GM13976 (cell line): ENCODE data around the gene TOP2B.

Source experiments
- DNase-seq: peaks from one replicate; pipeline ENCODE4 v3.0.0; 2012; ENCODE audit warnings: low spot score
- in situ Hi-C: fragments of 300-500 bp; cut with MboI; formaldehyde crosslinking; loops from one replicate; pipeline ENCODE4 v1.12.0; 2022; ENCODE audit warnings: low sequenced_read_pairs, mixed read lengths, inconsistent platforms; ENCODE audit not compliant: unreplicated experiment
- TF ChIP-seq, protein P1 (sequence below): IDR thresholded peaks from 2 replicates; pipeline ENCODE4 v1.5.1; 2012; ENCODE audit warnings: borderline replicate concordance, mild to moderate bottlenecking; ENCODE audit not compliant: insufficient read depth; ENCODE audit errors: extremely low read depth, missing control alignments, control extremely low read depth

Gene TOP2B

DNA sequence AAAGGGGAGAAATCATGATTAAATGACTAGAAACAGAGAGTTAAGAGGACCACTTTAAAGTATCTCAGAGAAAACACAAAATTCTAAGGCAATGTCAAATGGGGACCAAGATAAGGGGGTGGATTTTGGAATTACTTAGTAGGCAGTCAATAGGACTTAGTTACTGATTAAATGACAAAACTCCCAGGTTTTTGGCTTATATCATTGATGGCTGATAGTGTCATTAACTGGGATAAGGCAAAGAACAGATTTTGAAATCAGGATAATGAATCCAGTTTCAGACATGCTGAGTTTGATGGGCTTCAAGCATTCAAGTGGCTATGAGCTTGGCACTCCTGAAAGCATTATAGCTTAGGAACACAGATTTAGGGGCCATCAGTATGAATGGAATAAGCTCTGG, 53.9 kb downstream of the TOP2B start:
- no peak for DNase-seq
- in situ Hi-C loops, result no loop called here
- TF ChIP-seq, protein P1, sequence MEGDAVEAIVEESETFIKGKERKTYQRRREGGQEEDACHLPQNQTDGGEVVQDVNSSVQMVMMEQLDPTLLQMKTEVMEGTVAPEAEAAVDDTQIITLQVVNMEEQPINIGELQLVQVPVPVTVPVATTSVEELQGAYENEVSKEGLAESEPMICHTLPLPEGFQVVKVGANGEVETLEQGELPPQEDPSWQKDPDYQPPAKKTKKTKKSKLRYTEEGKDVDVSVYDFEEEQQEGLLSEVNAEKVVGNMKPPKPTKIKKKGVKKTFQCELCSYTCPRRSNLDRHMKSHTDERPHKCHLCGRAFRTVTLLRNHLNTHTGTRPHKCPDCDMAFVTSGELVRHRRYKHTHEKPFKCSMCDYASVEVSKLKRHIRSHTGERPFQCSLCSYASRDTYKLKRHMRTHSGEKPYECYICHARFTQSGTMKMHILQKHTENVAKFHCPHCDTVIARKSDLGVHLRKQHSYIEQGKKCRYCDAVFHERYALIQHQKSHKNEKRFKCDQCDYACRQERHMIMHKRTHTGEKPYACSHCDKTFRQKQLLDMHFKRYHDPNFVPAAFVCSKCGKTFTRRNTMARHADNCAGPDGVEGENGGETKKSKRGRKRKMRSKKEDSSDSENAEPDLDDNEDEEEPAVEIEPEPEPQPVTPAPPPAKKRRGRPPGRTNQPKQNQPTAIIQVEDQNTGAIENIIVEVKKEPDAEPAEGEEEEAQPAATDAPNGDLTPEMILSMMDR, result no peak

DNA sequence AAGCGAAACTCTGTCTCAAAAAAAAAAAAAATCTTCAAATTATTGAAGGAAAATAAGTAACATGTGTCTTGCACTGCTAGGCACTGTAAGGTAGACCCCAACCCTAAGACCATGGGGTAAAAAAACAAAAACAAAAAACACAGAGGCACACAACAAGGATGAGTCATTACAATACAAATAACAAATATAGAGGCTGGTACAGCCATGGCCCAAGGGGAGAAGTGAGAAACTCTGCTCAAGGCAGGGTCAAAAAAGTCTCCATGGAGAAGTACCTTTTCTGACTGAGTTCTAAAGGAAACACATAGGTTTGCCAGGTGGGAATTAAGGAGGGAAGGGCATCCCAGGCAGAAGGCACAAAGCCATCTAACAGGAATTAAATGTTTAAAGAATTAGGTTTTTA, 54.5 kb downstream of the TOP2B start:
- in situ Hi-C loops, result no loop called here
- no peak for DNase-seq
- TF ChIP-seq, protein P1, result no peak

DNA sequence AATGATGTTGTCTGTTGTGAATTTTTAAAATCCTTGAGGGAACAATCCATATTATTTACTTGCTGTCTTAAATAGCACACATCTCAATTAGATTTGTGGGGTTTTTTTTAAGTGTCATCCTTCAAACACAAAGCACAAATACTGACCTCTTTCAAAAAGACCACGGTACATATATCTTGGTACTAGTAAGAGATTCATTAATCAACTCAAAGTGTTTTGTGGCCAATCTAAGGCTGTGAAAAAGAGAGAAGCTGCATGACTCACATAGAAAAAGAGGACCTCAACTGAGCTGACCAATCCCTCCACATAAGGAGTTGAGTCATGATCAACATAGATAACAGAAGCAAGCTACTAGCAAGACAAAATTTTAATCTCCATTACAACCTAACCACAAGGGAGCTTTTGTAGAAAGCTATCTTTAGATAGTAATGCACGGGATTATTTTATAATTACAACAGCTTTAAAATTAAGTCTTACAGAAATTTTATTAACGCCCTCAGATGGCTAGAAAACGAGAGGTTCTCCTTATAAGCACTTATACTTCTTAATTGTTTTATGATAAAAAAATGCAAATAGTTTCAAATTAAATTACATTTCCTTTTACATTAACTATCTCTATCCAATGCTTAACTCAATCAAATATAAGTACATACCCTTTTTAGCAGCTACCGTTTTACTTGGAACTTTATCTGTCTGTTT, 60.5 kb downstream of the TOP2B start:
- in situ Hi-C loops, result no loop called here
- TF ChIP-seq, protein P1, result no peak
- no peak for DNase-seq

DNA sequence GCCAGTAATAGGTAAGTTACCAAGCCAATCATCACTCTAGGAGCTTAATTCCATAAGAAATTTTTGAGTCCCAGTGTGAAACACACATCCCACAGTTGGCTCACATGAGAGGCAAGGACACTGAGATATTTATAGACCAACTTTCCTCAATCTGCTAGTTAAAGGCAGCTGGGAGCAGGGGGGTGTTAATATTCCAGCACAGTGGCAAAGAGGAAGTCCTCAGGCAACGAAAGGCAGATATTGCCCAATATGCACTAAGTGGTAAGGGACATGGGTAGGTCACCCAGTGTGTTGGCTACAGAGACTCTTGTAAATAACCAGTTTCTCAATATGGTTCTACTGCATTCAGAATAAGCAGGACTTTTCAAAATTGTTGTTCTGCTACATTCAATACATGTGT, 61.0 kb downstream of the TOP2B start:
- in situ Hi-C loops, result no loop called here
- no peak for DNase-seq
- TF ChIP-seq, protein P1, result no peak

DNA sequence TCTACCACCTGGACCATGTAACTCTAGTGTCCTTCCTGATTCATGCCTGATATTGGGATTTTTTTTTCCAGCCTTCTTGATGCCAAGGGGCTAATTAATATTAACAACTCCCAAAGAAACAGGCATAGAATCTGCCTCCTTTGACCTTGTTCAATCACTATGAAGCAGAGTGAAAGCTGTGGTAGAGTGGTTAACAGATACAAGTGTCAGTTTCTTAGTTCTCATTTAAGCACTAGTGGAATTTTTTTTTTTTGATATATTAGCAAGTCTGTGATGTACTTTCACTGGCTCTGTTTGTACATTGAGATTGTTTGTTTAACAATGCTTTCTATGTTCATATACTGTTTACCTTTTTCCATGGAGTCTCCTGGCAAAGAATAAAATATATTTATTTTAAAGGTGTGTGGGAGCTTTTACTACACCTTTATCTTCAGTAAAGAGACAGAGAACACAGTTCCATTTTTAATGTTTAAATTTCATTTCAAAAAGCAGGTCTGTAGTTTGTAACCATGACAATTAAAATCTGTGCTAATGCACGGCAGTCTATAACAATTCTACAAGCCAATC, 67.1 kb downstream of the TOP2B start:
- TF ChIP-seq, protein P1, result no peak
- in situ Hi-C loops, result loop anchor here (25.0 kb wide), 1 partner anchor 635 kb away; no protein-coding TSS in a partner anchor
- DNase-seq, result no peak

DNA sequence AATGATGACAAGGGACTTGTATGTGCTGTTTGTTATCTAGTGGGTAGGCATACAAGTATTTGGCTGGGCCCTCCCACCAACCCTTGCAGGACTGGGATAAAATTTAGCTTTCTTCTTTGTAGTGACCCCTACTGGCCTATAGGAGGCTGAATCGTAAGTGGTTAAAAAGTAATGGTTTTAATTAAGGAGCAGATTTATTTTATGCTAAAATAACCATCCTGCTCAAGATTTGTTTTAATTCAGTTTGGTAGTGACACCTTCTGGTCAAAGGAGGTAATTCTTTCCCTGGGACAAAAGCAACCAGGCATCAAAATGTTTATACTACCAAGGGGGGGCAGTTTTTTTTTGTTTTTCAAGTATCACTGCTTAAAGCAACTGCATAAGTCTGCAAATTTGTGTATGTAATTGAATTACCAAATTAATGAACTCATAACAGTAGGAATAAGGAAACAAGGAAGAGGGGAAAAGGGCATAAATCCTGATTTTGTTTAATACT, 70.7 kb downstream of the TOP2B start:
- no peak for DNase-seq
- in situ Hi-C loops, result loop anchor here (25.0 kb wide), 1 partner anchor 632 kb away; no protein-coding TSS in a partner anchor
- TF ChIP-seq, protein P1, result peak; percentile 50
